ENCODE data around the gene CLEC2D.
"Not testable (repeated sequence)": the region's sequence is repeated elsewhere in the genome, so short reads cannot be mapped to it uniquely, and the experiment has no call there.

CLEC2D gene

DNA sequence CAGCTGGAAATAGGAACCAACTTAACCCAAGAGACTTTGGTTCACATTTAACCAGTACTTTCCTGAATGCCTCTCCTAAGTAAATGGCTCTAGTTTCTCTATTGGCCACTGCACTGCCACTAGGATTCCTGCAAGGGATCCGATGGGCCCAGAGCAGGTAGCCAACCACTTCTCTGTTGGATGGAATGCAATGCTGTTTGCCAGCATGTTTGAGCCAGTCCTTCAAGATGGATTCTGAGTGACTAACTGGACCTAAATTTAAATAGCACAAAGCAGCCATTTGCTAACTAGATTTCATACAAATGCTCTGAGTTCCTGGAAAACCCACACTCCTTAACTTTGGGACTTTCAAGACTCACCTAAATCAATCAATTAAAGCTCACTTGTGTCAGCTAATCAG is 9.5 kb upstream of the CLEC2D start:
- no peak for DNase-seq

DNA sequence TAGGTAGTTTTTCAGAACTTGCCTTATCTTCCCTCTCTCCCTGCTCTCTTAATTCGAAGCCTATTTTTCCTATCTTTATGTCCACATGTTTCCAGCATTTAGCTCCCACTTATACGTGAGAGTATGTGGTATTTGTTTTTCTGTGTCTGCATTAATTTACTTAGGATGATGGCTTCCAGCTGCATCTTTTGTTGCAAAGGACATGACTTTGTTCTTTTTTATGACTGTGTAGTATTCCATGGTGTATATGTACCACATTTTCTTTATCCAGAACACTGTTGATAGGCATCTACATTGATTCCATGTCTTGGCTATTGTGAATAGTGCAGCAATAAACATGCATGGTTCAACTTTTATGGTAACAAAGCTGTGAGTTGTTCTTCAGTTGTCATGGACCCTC is 7.8 kb upstream of the CLEC2D start:
- no peak for DNase-seq

DNA sequence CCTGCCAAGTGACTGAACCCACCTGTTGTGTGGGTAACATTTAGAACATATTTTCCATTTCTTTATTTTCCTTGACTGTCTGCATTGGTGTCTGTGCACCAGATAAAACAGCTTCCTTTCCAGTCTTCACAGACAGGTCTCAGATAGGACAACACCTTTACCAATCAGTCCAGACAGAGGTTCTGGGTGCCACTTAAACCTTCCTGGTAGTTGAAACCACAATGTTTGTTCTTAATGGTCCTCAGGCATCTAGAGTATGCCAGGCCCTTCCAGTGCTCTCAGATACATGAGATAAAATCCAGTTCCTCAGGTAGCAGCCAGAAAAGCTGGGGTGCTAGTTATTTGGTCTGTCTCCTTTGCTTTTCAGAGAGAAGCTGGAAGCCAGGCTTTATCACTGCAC is 7.0 kb upstream of the CLEC2D start:
- no peak for DNase-seq

DNA sequence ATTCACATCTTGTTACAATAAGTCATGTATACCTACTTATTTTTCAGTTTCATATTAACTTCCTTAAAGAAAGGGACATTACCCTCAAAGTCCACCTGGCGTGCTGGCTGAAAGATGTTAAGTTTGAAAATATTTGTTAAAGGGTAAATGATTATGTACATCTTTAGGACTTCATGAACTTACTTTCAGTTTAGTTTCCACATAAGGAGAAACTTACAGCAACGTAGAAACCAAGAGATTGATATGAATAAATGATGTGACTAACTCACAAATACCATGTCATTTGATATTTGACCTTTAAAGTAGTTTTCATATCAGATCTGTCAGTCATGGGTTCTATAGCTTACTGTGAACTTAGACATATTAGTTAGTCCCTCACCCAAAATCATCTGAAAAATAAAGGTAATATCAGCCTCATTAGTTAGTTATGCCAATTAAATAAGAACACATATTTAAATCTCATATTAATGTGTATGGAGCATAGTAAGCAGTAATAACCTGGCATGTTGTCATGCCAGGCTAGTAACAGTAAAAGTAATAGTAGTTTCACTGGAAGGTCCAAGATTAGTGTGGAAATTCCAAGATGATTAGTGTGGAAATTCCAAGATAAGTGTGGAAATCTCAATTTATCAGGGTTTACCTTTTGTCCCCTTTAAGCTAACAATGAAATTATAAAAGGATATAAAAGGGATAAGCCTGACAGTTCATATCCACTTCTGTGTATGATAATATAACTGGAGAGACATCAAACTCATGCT is 1.9 kb upstream of the CLEC2D start:
- no peak for DNase-seq

DNA sequence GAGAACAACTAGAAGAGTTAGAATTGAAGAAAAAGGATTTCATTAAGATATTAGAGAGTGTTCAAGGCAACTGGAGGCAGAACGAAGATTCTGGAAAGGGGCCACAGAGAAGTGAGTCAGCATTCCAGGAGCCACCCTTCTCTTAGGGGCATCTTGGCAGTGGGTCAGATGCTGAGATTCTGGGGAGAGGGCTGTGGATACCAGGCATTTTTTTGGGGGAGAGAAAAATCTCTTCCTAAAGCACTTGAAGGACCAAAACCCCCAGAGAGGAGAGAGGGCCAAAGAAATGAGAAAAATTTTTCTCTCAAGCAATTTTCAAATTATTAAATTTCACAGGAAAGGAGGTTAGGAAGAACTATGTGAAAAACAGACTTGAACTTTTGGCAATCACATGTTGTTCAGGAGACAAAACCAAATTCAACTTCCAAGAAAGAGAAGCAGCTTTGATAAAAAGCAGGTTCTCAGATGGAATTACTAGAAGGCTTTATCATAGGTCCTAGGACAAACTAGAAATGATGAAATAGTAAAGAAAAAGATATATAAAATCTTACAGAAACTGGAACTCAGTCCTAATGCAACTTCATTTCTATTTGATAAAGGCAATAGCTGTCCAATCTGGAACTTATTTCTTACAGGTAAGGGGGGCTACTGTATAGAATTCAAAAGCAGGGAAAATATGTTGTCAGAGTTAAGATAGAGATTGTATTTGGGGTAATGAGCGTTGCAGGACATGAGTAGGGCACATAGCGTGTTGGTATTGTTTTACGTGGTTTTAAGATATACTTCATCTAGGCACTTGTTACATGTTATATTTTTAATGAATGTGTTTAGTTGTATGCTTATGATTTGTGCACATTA is 1.1 kb upstream of the CLEC2D start:
- no peak for DNase-seq

DNA sequence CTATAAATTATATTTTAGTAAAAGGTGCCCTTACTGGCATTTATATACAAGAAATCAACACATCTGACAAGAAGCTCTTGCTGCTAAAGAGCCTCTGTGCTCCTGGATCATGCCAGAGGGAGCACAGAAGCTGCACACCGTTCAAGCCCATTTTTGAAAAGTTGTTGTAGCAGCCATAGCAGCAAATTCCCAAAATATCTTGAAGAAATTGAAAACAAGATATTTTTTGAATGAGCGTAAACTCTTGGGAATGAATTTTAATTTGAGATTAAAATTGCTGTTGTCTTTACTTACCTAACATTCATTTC is 540 bp upstream of the CLEC2D start:
- DNase-seq, result no peak

DNA sequence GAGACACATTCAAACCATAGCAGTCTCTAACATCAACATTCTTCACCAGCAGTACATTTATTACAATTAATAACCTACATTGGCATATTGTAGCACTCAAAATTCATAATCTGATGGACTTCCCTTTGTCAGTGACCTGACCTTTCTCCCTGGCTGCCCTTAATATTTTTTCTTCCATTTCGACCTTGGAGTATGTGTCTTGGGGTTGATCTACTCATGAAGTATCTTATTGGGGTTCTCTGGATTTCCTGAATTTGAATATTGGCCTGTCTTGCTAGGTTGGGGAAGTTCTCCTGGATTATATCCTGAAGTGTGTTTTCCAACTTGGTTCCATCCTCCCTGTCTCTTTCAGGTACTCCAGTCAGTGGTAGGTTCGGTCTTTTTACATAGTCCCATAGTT is 2.8 kb downstream of the CLEC2D start:
- DNase-seq, result not testable (repeated sequence)

DNA sequence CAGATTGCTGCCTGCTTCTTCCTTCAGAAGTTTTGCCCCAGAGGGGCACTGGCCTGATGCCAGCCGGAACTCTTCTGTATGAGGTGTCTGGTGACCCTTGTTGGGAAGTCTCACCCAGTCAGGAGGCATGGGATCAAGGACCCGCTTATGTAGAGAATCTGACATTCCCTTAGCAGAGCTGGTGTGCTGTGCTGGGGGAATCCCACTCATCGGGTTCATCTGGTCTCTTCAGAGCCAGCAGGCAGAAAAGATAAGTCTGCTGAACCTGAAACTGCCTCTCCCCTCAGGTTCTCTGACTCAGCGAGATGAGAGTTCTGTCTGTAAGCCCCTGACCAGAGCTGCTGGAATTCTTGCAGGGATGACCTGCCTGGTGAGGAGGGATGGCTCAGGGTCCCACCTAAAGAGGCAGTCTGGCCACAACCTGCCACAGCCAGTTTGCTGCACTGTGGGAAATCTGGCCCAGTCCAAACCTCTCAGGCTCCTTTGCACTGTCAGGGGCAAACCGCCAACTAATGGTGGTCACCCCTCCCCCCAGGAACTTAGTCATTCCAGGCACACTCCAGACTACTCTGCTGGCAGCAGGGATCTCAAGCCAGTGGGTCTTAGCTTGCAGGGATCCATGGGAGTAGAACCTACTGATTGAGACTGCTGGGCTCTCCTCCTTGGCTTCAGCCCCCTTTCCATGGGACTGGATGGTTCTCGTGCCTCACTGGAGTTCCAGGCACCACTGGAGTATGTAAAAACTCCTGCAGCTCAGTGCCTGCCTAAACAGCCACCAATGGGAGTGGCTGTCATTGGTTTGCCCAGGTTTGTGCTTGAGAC is 4.1 kb downstream of the CLEC2D start:
- DNase-seq, result peak in 1 of 2 donors; percentile 51

DNA sequence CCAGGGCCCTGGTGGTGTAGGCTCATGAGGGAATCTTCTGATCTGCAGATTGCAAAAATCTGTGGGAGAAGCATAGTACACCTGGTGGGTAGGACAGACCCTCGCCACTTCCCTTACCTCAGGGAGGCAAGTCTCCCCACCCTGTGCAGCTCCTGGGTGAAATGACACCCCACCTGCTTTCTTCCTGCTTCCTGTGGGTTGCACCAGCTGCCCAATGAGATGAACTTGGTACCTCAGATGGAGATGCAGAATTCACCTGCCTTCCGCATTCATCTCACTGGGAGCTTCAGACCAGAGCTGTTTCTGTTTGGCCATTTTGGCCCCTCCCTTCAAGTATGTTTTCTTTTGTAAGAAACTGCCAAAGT is 4.7 kb downstream of the CLEC2D start:
- DNase-seq, result no peak

DNA sequence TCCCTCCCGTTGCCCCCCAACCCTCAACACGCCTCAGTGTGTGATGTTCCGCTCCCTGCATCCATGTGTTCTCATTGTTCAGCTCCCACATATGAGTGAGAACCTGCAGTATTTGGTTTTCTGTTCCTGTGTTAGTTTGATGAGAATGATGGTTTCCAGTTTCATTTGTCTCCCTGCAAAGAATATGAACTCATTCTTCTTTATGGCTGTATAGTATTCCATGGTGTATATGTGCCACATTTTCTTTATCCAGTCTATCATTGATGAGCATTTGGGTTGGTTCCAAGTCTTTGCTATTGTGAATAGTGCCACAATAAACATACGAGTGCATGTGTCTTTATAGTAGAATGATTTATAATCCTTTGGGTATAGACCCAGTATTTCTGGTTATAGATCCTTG is 13.0 kb downstream of the CLEC2D start:
- DNase-seq, result not testable (repeated sequence)

DNA sequence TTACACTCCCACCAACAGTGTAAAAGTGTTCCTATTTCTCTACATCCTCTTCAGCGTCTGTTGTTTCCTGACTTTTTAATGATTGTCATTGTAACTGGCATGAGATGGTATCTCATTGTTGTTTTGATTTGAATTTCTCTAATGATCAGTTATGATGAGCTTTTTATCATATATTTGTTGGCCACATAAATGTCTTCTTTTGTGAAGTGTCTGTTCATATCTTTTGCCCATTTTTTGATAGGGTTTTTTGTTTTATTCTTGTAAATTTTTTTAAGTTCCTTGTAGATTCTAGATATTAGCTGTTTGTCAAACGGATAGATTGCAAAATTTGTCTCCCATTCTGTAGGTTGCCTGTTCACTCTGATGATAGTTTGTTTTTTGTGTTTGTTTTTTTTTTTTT is 13.4 kb downstream of the CLEC2D start:
- DNase-seq, result not testable (repeated sequence)

DNA sequence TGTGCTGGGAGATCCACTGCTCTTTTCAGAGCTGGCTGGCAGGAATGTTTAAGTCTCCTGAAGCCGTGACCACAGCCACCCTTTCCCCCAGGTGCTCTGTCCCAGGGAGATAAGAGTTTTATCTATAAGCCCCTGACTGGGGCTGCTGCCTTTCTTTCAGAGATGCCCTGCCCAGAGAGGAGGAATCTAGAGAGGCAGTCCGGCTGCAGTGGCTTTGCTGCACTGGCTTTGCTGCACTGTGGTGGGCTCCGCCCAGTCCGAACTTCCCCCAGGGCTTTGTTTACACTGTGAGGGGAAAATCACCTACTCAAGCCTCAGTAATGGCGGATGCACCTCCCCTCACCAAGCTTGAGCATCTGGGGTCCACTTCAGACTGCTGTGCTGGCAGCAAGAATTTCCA is 15.9 kb downstream of the CLEC2D start:
- not testable (repeated sequence) for DNase-seq

DNA sequence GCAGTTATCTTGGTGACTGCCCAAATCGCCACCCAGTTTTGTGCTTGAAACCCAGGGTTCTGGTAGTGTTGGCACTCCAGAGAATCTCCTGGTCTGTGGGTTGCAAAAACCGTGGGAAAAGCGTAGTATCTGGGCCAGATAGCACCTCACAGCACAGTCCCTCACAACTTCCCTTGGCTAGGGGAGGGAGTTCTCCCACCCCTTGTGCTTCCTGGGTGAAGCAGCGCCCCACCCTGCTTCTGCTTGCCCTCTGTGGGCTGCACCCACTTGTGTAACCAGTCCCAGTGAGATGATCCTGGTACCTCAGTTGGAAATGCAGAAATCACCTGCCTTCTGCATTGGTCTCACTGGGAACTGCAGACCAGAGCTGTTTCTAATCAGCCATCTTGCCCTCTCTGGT is 16.4 kb downstream of the CLEC2D start:
- DNase-seq, result no peak

DNA sequence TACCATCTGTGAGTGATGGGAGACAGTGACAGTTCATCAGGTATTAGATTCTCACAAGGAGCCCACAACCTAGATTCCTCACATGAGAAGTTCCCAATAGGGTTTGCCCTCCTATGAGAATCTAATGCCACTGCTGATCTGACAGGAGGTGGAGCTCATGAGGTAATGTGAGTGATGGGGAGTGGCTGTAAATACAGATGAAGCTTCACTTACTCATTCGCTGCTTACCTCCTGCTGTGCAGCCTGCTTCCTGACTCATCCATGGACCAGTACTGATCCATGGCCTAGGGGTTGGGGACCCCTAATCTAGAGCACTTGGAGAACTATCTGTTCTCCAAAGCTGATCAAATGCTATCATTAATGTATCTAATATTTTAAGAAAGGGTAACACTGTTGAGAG is 17.7 kb downstream of the CLEC2D start:
- DNase-seq, result no peak

DNA sequence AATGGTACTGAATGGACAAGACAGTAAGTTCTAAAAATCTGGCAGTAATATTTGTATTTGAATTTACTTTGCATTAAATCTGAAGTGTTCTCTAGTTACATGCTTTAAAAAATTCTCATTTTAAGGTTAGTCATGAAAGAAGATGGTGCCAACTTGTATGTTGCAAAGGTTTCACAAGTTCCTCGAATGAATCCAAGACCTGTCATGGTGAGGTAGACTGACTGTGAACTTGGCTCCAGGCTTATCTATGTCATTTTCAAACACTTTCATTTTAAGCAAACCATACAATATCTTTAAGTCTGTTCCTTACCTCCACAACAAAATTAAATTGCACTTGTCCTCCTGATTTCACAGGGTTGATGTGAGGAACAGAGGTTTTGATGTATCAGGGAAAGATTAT is 23.4 kb downstream of the CLEC2D start:
- no peak for DNase-seq

DNA sequence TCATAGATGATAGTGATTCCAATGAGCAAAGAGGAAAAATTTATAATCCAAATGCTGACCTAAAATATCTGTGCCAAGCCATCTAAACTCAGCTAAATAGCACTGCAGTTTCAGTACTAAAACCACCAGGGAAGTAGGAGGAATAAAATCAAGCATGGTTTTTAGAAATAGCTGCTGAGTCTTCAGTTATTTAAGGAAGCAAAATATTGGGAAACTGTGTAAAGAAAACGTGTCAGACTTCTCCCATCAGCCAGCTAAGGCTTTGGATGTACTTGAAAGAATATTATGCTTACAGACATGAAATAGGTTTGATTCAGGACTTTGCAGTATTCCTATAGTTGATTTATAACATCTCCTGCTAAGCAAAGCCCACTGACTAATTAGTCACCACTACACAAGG is 24.7 kb downstream of the CLEC2D start:
- no peak for DNase-seq

DNA sequence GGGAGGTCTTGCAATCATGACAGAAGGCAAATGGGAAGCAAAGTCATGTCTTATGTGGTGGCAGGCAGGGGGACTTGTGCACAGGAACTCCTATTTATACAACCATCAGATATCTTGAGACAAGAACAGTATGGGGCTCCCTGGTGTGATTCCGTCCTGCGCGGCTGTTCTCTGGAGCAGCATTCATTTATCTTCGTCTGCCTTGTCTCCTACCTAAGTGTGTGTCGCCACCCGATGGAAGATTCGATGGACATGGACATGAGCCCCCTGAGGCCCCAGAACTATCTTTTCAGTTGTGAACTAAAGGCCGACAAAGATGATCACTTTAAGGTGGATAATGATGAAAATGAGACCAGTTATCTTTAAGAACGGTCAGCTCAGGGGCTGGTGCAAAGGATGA is 25.6 kb downstream of the CLEC2D start:
- DNase-seq, result not testable (repeated sequence)

DNA sequence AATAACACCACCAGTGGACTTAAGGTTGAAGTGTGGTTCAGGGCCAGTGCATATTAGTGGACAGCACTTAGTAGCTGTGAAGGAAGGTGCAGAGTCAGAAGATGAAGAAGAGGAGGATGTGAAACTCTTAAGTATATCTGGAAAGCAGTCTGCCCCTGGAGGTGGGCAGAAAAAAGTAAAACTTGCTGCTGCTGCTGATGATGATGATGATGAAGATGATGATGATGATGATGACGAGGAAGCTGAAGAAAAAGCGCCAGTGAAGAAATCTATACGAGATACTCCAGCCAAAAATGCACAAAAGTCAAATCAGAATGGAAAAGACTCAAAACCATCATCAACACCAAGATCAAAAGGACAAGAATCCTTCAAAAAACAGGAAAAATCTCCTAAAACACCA is 26.1 kb downstream of the CLEC2D start:
- DNase-seq, result not testable (repeated sequence)

DNA sequence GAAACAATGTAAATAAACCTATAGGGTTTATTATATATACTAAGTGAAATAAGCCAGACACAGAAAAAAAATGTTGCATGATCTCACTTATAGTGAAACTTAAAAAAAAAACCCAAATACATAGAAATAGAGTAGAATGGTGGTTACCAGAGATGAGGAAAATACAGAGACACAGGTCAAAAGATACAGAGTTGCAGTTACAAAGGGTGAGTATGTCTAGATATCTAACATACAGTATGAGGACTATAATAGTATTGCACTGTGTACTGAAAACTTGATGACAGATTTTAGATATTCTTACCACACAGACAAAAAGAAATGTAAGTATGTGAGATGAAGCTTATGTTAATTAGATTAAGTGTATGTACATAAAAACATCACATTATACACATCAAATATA is 28.1 kb downstream of the CLEC2D start:
- DNase-seq, result no peak

DNA sequence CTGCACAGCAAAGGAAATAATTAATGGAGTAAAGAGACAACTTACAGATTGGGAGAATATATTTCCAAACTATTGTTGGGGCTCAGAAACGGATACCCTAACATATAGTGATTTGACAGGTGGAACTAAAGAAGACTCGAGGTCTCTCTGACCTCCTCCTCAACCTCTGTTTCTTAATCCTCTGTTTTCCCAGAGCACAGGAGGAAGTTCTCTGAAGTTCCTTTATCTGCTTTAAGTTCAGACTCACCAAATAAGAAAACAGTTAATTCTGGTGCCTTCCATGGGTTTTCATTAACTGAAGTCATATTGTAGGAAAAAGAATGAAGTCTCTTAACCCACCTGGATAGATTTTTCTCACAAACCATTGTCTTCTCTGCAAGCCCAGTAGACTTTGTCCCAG is 29.2 kb downstream of the CLEC2D start:
- DNase-seq, result no peak

DNA sequence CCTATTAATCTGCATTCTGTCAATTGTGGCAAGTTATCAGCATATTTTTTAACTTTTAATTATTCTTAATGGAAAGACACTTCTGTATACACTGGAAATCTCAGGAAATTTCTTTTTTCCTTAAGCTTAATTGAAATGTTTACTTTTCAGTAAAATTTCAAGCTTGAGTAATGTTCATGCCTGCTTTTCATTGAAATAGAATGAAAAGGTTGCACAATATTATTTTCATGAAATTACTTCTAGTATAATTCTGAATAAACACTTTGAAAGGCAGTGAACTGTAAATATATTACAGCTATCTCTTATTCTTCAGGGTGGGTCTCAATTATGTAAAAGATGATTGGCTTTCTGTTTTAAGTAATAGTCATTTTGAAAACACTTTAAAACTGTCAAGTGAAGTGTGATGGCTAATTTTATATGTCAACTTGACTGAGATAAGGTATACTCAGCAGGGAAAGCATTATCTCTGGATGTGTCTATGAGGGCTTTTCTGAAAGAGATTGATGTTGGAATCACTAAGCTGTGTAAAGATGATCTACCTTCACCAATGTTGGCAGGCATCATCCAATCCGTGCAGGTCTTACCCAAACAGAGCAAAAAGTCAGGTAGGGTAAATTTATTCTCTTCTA is 29.9 kb downstream of the CLEC2D start:
- no peak for DNase-seq

DNA sequence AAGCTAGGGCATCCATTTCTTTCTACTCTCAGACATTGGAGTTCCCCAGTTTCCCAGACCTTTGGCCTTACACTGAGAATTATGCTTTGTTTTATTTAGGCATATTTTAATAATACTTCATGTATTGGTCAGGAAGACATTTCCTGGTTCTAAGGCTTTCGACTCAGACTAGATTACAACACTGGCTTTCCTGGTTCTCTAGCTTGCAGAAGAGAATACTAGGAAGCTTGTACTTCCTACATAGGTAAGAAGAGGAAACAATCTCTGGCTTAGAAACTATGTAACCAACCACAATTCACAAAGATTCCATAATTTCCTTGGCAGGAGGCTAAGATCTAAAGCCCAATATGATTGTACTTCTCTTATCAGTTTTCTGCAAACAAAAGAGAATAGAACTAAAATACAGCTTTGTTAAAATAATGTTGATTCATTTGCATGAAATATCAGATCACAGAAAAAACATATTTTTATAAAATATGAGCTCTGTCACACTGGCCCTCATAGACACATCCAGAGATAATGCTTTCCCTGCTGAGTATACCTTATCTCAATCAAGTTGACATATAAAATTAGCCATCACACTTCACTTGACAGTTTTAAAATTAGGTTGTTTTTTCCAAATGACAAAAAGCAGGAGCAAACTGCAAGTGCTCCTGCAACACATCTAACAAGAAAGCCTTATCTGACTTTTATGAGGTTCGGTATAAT is 30.5 kb downstream of the CLEC2D start:
- DNase-seq, result no peak

DNA sequence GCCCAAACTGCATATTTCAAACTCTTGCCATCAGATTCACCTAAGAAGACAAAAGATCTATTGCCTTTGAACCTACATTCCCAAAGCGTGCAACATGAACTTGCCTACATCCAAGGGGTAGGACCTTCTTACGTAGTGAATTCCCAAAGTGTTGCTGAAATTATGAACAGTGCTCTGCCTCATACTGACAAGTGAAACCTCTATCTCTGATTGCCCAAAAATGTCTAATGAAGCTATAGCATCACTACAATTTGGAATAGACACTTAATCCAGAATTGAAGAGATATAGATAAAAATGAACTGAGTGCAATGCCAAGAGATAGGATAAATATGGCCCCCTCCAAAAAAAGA is 31.1 kb downstream of the CLEC2D start:
- no peak for DNase-seq
